ENCODE data around the gene FBL. TPM values are rescaled to one million over a fixed set of nuclear protein-coding genes. Genes with fewer than 3 reads are reported as not detected.
A peak's percentile ranks its signal among the peaks of the same experiment; 100 is the strongest.

The FBL gene
- total and polyA plus RNA-seq, 4 donors: 121 to 232 (median 154) TPM

DNA sequence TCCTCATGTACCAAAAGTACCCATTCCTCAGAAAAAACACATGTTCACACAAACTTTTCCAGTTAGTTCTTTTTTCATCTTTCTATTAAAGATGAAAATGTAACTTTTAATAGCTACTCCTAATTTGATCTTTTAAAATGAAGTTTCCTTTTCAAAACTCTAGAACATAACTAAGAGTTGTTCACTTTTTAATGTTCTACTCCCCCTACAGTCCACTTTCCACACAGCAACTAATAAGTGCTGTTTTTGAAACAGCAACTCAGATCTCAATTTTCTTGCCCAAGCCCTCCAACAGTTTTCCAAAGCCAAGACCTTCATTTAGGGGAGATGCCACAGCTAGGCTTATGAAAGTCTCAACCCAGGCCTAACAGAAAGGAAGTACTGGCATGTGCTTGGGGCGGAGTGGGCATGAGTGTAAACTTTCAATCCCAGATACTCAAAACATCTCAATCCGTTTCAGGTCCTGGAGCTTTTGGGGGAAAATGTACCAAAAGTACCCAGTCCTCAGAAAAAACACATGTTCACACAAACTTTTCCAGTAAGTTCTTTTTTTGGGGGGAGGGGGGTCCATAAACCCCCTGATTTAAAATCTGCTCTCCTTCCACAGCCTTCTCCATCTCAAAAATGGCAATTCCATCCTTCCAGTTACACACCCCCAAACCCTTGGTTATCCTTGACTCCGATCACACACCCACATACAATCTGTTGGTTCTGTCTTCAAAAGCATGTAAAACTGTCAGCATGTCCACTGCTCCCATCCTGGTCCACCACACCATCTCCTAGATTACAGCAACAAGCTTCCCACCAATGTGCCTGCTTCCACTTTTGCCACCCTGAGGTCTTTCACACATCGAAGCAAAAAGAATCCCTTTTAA is 2.0 kb downstream of the FBL start:
- intact Hi-C loops (cut with DNase I): loop anchor here (2.0 to 10.0 kb wide), 2 partner anchors 51 to 299 kb away; partner anchors contain the start of gene EID2 (in 1 of the 2)
- 35 to 50% methylated on average over 4 of the region's 4 CpGs for WGBS, 2 donors
- H3K4me3 ChIP-seq (ENCODE audit: low read length in 2 of 2): no peak overlapping the region
- DNase-seq (no peak), ATAC-seq (ENCODE audit: low FRiP score) (no peak)
- H3K36me3 ChIP-seq (ENCODE audit: control insufficient read depth in 1 of 2, insufficient read depth in 2 of 2, low read length in 1 of 2): no peaks in the 10 kb centered on the region
- no peaks in the 10 kb centered on the region for H3K27me3 ChIP-seq (ENCODE audit: control insufficient read depth in 1 of 2, insufficient read depth in 2 of 2, low read length in 1 of 2)
- H3K27ac ChIP-seq (ENCODE audit: low read depth in 1 of 2, low read length in 2 of 2): no peak overlapping the region
- H3K9me3 ChIP-seq (ENCODE audit: control insufficient read depth, low read length): no peaks in the 10 kb centered on the region
- H3K4me1 ChIP-seq (ENCODE audit: control insufficient read depth in 1 of 2, insufficient read depth in 2 of 2, low read length in 2 of 2): no peaks in the 10 kb centered on the region

DNA sequence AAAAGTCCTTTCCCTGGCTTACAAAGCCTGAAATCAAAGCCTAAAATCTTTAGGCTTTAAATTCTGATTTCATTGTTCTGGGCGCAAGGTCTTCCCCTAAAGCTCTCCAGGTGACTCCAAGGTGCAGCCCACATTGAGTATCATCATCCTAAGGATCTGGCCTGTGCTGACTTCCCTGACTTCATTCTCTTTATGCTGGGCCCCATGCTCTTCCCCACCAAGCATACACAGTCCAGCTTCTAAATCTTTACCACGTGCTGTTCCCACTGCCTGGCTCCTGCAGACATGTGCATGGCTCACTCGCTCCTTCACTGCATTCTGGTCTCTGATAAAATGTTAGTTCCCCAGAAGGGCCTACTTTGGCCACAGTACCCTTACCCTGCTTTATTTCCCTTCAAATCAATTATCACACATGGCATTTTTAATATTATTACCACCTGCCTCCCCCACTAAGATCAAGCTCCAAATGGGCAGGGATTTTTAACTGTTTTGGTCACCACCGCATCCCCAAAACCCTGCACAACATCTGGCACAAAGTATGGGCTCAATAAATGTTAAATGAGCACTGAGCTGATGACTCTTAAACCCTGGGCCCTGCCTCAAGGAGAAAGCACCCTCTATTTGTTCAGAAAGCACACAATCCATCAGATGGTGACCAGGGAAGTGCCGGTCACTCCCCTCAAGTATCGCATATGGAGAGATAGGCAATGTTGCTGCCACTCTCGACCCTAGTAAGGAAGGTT is 3.3 kb downstream of the FBL start:
- Histone ChIP-seq H3K9me3 (ENCODE audit: control insufficient read depth, low read length) (no peaks in the 10 kb centered on the region), H3K36me3 (ENCODE audit: control insufficient read depth in 1 of 2, insufficient read depth in 2 of 2, low read length in 1 of 2) (no peaks in the 10 kb centered on the region), H3K27me3 (ENCODE audit: control insufficient read depth in 1 of 2, insufficient read depth in 2 of 2, low read length in 1 of 2) (no peaks in the 10 kb centered on the region), H3K4me1 (ENCODE audit: control insufficient read depth in 1 of 2, insufficient read depth in 2 of 2, low read length in 2 of 2) (no peaks in the 10 kb centered on the region), H3K4me3 (ENCODE audit: low read length in 2 of 2) (no peak overlapping the region), H3K27ac (ENCODE audit: low read depth in 1 of 2, low read length in 2 of 2) (no peak overlapping the region)
- WGBS, 2 donors: 75 to 81% methylated on average over 7 of the region's 7 CpGs
- ATAC-seq (ENCODE audit: low FRiP score): no peak
- intact Hi-C loops (cut with DNase I): loop anchor here in 1 of 2 donors (10.0 kb wide), 1 partner anchor 298 kb away; the partner anchor contains the start of gene EID2
- DNase-seq: no peak

DNA sequence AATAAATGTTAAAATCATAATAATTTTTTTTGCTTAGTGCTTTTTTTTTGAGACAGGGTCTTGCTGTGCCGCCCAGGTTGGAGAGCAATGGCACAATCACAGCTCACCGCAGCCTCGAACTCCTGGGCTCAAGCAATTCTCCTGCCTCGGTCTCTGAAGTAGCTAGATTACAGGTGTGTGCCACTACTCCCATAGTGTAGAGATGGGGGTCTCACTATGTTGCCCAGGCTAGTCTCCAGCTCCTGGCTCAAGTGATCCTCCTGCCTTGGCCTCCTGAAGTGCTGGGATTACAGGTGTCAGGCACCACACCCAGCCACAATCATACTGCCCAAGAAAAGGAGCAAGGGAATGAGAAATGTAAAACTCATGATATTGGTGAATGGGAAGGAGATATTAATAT is 5.1 kb downstream of the FBL start:
- Histone ChIP-seq H3K27ac (ENCODE audit: low read depth in 1 of 2, low read length in 2 of 2) (no peak overlapping the region), H3K4me3 (ENCODE audit: low read length in 2 of 2) (no peak overlapping the region), H3K27me3 (ENCODE audit: control insufficient read depth in 1 of 2, insufficient read depth in 2 of 2, low read length in 1 of 2) (no peaks in the 10 kb centered on the region), H3K9me3 (ENCODE audit: control insufficient read depth, low read length) (no peaks in the 10 kb centered on the region), H3K36me3 (ENCODE audit: control insufficient read depth in 1 of 2, insufficient read depth in 2 of 2, low read length in 1 of 2) (peaks cover 2 to 4% of the 10 kb centered on the region in 2 donors), H3K4me1 (ENCODE audit: control insufficient read depth in 1 of 2, insufficient read depth in 2 of 2, low read length in 2 of 2) (no peaks in the 10 kb centered on the region)
- DNase-seq (no peak), ATAC-seq (ENCODE audit: low FRiP score) (no peak)
- intact Hi-C loops (cut with DNase I): loop anchor here in 1 of 2 donors (10.0 kb wide), 1 partner anchor 296 kb away; the partner anchor contains the start of gene EID2
- WGBS, 2 donors: 94% methylated on average over 4 of the region's 4 CpGs

DNA sequence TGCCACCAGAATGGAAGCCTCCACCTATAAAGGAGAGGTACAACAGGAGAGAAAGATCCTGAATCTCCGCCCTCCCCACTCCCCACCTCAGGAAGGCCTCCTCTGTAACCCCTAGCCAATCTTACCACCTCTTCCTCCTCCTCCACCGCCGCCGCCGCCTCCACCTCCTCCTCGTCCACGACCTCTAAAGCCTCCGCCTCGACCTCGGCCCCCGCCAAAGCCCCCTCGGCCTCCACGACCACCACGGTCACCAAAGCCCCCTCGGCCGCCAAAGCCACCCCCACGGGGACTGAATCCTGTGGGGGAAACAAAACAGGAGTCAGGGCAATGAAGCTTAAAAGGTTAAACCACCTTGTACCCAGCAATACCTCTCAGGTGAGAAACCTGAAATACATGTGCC is 5.7 kb downstream of the FBL start:
- no peaks in the 10 kb centered on the region for H3K4me1 ChIP-seq (ENCODE audit: control insufficient read depth in 1 of 2, insufficient read depth in 2 of 2, low read length in 2 of 2)
- intact Hi-C loops (cut with DNase I): loop anchor here in 1 of 2 donors (10.0 kb wide), 1 partner anchor 296 kb away; the partner anchor contains the start of gene EID2
- no peaks in the 10 kb centered on the region for H3K9me3 ChIP-seq (ENCODE audit: control insufficient read depth, low read length)
- DNase-seq (no peak), ATAC-seq (ENCODE audit: low FRiP score) (no peak)
- peaks cover 2 to 4% of the 10 kb centered on the region in 2 donors for H3K36me3 ChIP-seq (ENCODE audit: control insufficient read depth in 1 of 2, insufficient read depth in 2 of 2, low read length in 1 of 2)
- no peak overlapping the region for H3K4me3 ChIP-seq (ENCODE audit: low read length in 2 of 2)
- no peaks in the 10 kb centered on the region for H3K27me3 ChIP-seq (ENCODE audit: control insufficient read depth in 1 of 2, insufficient read depth in 2 of 2, low read length in 1 of 2)
- H3K27ac ChIP-seq (ENCODE audit: low read depth in 1 of 2, low read length in 2 of 2): no peak overlapping the region
- 91 to 94% methylated on average over 17 of the region's 17 CpGs for WGBS, 2 donors

DNA sequence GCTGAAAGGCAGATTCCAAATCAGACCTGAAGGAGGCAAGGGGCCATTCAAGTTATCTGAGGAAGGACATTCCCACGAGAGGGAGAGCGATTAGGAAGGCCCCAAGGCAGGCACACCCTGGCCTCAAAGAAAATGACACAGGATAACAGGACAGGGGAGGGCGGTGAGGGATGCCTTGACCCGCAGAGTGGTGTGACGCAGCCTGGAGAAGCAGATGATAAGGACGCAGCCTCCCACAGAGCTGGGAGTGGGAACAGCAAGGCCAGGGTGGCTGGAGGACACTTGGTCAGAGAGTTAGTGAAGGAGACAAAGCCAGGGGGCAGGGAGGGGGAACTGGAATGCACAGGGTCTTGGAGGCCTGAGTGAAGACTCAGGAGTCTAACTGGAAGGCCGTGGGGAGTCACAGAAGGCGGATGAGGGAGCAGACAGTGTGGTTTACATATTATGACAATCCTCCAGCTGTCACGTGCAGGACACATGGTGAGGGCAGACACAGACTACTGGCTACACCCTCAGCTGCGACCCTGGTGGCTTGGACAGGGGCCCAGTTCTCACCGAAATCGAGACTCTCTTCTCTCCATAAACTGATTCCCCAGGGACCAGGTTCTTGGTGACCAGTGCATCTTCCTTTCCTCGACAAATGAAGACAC is 6.4 kb downstream of the FBL start:
- intact Hi-C loops (cut with DNase I): loop anchor here in 1 of 2 donors (10.0 kb wide), 1 partner anchor 295 kb away; the partner anchor contains the start of gene EID2
- Histone ChIP-seq H3K27me3 (ENCODE audit: control insufficient read depth in 1 of 2, insufficient read depth in 2 of 2, low read length in 1 of 2) (no peaks in the 10 kb centered on the region), H3K36me3 (ENCODE audit: control insufficient read depth in 1 of 2, insufficient read depth in 2 of 2, low read length in 1 of 2) (peaks cover 2 to 4% of the 10 kb centered on the region in 2 donors), H3K4me1 (ENCODE audit: control insufficient read depth in 1 of 2, insufficient read depth in 2 of 2, low read length in 2 of 2) (no peaks in the 10 kb centered on the region), H3K27ac (ENCODE audit: low read depth in 1 of 2, low read length in 2 of 2) (no peak overlapping the region), H3K4me3 (ENCODE audit: low read length in 2 of 2) (no peak overlapping the region), H3K9me3 (ENCODE audit: control insufficient read depth, low read length) (no peaks in the 10 kb centered on the region)
- 85 to 87% methylated on average over 13 of the region's 13 CpGs for WGBS, 2 donors
- ATAC-seq (ENCODE audit: low FRiP score) (no peak), DNase-seq (no peak)

DNA sequence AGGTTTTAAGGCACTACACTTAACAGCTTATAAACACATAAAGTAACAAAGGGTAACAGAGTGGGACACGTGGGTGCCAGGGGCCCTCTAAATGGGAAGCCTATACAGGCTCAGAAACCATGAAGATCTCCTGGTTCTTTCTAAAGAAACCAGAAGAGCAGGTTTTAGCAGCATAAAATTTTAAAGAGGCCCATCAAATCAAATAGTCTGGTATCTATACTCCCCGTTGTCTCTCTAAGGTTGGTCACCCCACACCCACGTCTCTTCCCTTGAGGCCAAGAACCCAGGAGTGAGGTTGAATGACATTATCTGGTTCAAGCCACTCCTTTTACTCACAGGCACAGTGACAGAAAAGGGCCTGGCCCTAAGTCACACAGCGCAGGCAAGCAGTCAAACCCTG is 7.6 kb downstream of the FBL start:
- 91% methylated on average over 4 of the region's 4 CpGs for WGBS, 2 donors
- Histone ChIP-seq H3K27ac (ENCODE audit: low read depth in 1 of 2, low read length in 2 of 2) (no peak overlapping the region), H3K4me3 (ENCODE audit: low read length in 2 of 2) (no peak overlapping the region), H3K27me3 (ENCODE audit: control insufficient read depth in 1 of 2, insufficient read depth in 2 of 2, low read length in 1 of 2) (no peaks in the 10 kb centered on the region), H3K4me1 (ENCODE audit: control insufficient read depth in 1 of 2, insufficient read depth in 2 of 2, low read length in 2 of 2) (no peaks in the 10 kb centered on the region), H3K9me3 (ENCODE audit: control insufficient read depth, low read length) (no peaks in the 10 kb centered on the region), H3K36me3 (ENCODE audit: control insufficient read depth in 1 of 2, insufficient read depth in 2 of 2, low read length in 1 of 2) (peaks cover 2 to 4% of the 10 kb centered on the region in 2 donors)
- DNase-seq: no peak
- intact Hi-C loops (cut with DNase I): no loop called here
- no peak for ATAC-seq (ENCODE audit: low FRiP score)

DNA sequence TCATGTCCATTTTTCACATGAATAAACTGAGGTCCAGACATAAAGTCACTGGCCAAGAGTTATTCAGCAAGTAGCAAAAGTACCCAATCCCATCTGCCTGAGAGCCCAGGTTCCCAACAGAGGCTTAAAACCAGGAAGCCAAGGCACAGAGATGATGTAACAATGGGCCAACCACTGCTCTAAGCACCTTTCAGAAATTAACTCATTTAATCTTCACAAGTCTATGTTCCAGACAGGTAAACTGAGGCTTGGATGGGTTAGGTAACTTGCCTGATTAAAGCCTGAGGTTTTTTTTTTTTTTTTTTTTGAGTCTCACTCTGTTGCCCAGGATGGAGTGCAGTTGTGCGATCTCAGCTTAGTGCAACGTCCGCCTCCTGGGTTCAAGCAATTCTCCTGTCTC is 8.2 kb downstream of the FBL start:
- Histone ChIP-seq H3K4me3 (ENCODE audit: low read length in 2 of 2) (no peak overlapping the region), H3K27ac (ENCODE audit: low read depth in 1 of 2, low read length in 2 of 2) (no peak overlapping the region), H3K9me3 (ENCODE audit: control insufficient read depth, low read length) (no peaks in the 10 kb centered on the region), H3K27me3 (ENCODE audit: control insufficient read depth in 1 of 2, insufficient read depth in 2 of 2, low read length in 1 of 2) (no peaks in the 10 kb centered on the region), H3K4me1 (ENCODE audit: control insufficient read depth in 1 of 2, insufficient read depth in 2 of 2, low read length in 2 of 2) (no peaks in the 10 kb centered on the region), H3K36me3 (ENCODE audit: control insufficient read depth in 1 of 2, insufficient read depth in 2 of 2, low read length in 1 of 2) (peaks cover 2 to 4% of the 10 kb centered on the region in 2 donors)
- DNase-seq: no peak
- ATAC-seq (ENCODE audit: low FRiP score): no peak
- intact Hi-C loops (cut with DNase I): no loop called here
- WGBS, 2 donors: 73 to 94% methylated on average over 3 of the region's 3 CpGs

DNA sequence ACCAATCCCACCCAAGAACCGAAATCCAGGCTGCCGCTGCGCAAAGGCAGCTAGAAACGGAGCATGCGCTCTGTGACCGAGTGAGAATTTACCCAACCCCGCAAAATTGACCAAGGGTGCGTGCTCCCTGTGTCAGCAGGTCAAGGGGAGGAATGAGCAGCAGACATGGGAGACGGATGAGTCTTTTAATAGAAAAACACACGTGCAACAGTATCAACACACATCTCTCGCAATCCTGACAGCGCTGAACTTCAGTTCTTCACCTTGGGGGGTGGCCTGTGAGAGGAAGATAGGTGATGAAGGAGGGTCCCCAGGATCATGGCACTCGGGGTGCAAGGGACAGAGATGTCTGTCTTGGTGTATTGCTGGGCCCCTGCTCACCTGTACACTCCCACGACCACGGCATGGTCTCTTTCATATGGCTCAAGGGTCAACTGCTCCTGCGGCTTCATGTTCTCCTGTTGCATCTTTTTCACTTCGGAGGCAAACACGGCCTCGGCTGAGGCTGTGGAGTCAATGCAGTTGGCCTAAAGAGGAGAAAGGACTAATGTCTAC is 11.8 kb downstream of the FBL start:
- Histone ChIP-seq H3K27ac (ENCODE audit: low read depth in 1 of 2, low read length in 2 of 2) (peak overlapping the region in 1 of 2 donors; percentile 23), H3K9me3 (ENCODE audit: control insufficient read depth, low read length) (no peaks in the 10 kb centered on the region), H3K4me1 (ENCODE audit: control insufficient read depth in 1 of 2, insufficient read depth in 2 of 2, low read length in 2 of 2) (peaks cover 0 to 5% of the 10 kb centered on the region in 2 donors), H3K4me3 (ENCODE audit: low read length in 2 of 2) (no peak overlapping the region), H3K27me3 (ENCODE audit: control insufficient read depth in 1 of 2, insufficient read depth in 2 of 2, low read length in 1 of 2) (no peaks in the 10 kb centered on the region), H3K36me3 (ENCODE audit: control insufficient read depth in 1 of 2, insufficient read depth in 2 of 2, low read length in 1 of 2) (peaks cover 2 to 6% of the 10 kb centered on the region in 2 donors)
- 43 to 44% methylated on average over 19 of the region's 19 CpGs for WGBS, 2 donors
- DNase-seq: no peak
- intact Hi-C loops (cut with DNase I): no loop called here
- ATAC-seq (ENCODE audit: low FRiP score): no peak

Measured in aorta (tissue), 5 donors.